Activated B cell treated with CpG ODN at 0.5 μM for 24 hours (primary cell): Measurements from ENCODE around the gene TMEM120B. TPM values are rescaled to one million over a fixed set of nuclear protein-coding genes. Genes with fewer than 3 reads are reported as not detected.
A peak's percentile ranks its signal among the peaks of the same experiment; 100 is the strongest.

ENCODE experiments used
- ATAC-seq: fragments of 200-7000 bp; cut with Tn5 transposase; one replicate; pipeline ENCODE4 v1.10.0; 2021; ENCODE audit warnings: low read depth, mild to moderate bottlenecking, moderate library complexity
- CTCF ChIA-PET: fragments of 350-600 bp; sonication (Branson Sonifier 250); formaldehyde crosslinking; loops from one replicate; lab custom pipeline; 2021; ENCODE audit warnings: antibody characterized with exemption; lab: Charles Lee
- POLR2A ChIA-PET: fragments of 350-600 bp; sonication (Branson Sonifier 250); formaldehyde crosslinking; loops from one replicate; lab custom pipeline; 2021; ENCODE audit warnings: antibody characterized with exemption; lab: Charles Lee
- DNase-seq: peaks from one replicate; pipeline ENCODE4 v3.0.0; 2022
- H3K27ac Mint-ChIP-seq: one replicate; pipeline ENCODE4 v1.8.0; 2020; ENCODE audit warnings: mixed read lengths
- H3K27me3 Mint-ChIP-seq: one replicate; pipeline ENCODE4 v1.8.0; 2021; ENCODE audit warnings: mixed read lengths
- H3K36me3 Mint-ChIP-seq: one replicate; pipeline ENCODE4 v1.8.0; 2021; ENCODE audit warnings: low read depth, mixed read lengths
- H3K4me1 Mint-ChIP-seq: one replicate; pipeline ENCODE4 v1.8.0; 2021; ENCODE audit warnings: mixed read lengths
- H3K4me3 Mint-ChIP-seq: one replicate; pipeline ENCODE4 v1.8.0; 2020; ENCODE audit warnings: mild to moderate bottlenecking, mixed read lengths
- H3K9me3 Mint-ChIP-seq: one replicate; pipeline ENCODE4 v1.8.0; 2020; ENCODE audit warnings: mixed read lengths
- intact Hi-C: fragments of 100-400 bp; cut with micrococcal nuclease; formaldehyde crosslinking; loops from one replicate; pipeline ENCODE4 v1.15.1; 2024
- total RNA-seq: library from RNA; stranded (reverse); gene quantifications from 2 replicates; pipeline ENCODE4 v1.2.3, GENCODE V29; 2022
- TF ChIP-seq, protein P1 (sequence below): fragments of 200-600 bp; IDR thresholded peaks from one replicate; pipeline ENCODE4 v1.8.0; 2022; ENCODE audit warnings: antibody characterized with exemption, mild to moderate bottlenecking

Gene TMEM120B
- total RNA-seq, 1 donor from 2014 or later: 8.3 TPM

DNA sequence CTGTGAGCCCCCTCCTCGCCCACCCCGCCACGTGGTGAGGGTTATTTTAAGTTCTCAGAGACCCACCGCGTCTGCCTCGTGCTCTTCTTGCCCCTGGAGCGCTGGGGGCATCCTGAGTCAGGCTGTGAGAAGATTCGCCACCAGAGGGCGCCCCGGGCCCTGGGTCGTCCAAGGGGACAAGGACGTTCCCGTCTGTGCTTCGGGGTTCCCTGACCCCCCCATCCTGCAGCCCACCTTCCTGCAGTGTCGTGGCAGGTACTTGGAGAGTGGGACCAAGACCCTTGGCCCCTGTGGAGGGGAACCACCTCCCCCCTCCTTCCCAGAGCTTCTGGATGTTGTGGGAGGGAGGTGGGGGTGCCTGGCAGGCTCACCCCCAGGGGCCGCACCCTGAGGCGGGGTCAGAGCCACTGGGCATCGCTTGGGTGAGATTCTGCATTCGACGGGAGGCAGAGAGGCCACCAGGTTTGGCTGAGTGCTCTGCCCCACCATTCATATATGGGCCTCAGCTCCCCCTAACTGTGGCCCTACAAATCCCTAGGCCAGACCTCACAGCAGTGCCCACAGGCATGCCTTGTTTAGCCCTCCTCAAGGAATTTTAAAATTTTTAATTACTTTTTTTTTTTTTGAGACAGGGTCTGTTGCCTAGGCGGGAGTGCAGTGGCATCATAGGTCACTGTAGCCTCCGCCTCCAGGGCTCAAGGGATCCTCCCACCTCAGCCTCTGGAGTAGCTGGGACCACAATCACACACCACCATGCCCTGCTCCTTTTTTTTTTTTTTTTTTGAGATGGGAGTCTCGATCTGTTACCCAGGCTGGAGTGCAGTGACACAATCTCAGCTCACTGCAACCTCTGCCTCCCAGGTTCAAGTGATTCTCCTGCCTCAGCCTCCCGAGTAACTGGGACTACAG lies 63.9 kb downstream of the TMEM120B start:
- POLR2A ChIA-PET: interaction anchor here (0.6 to 33.0 kb wide), 4 partner anchors 26 to 414 kb away, joined by 3 to 1155 read pairs (median 4); partner anchors contain the start of genes RHOF and SETD1B

DNA sequence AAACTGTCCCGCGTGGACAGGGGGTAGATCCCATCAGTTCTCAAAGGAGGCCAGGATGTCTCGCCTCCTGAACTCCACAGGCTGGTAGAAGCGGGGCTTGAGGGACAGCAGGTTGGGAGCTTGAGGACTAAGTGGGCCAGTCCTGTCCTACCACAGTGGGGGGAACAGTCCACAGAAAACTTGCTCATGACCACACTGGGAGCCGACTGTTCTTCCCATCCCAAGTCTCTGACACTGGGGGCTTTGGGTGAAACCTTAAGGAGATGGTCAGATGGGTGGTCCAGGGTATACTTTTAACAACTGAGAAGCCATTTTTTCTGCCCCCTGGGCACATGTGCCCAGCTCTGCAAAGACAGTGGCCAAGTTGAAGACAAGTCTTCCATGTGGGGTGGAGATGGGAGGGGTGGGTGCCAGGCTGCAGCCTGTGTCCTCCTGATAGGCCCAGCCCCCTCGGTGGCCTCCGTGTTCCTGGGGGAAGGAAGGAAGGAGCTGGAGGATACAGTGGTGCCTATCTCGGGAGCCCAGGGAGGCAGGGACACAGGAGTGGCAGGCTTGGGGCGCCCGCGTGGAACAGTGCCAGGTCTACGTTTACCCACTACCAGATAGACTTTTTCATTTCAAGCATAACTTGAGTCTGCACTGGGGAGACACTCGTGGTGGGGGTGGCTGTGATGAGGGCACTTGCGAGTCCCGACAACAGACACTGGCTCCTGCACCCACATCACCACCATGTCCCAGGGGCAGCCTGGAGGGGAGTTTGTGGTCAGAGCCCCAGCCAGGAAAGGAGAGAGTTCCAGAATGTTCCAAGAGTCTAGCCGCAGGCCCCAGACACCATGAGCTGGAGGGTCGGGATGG lies 66.2 kb downstream of the TMEM120B start:
- CTCF ChIA-PET: interaction anchor here (15.0 kb wide), 1 partner anchor 14 kb away, joined by 387 read pairs; the partner anchor contains the start of gene RHOF
- Mint-ChIP-seq H3K27ac (peak overlapping the region; percentile 50), H3K4me1 (peaks cover 49% of the 10 kb centered on the region), H3K36me3 (peaks cover 42% of the 10 kb centered on the region), H3K27me3 (no peaks in the 10 kb centered on the region), H3K4me3 (no peak overlapping the region), H3K9me3 (no peaks in the 10 kb centered on the region)
- POLR2A ChIA-PET: interaction anchor here (0.6 to 33.0 kb wide), 2 partner anchors 24 to 91 kb away, joined by 5 to 1155 read pairs; partner anchors contain the start of genes RHOF and SETD1B
- TF ChIP-seq, protein P1, sequence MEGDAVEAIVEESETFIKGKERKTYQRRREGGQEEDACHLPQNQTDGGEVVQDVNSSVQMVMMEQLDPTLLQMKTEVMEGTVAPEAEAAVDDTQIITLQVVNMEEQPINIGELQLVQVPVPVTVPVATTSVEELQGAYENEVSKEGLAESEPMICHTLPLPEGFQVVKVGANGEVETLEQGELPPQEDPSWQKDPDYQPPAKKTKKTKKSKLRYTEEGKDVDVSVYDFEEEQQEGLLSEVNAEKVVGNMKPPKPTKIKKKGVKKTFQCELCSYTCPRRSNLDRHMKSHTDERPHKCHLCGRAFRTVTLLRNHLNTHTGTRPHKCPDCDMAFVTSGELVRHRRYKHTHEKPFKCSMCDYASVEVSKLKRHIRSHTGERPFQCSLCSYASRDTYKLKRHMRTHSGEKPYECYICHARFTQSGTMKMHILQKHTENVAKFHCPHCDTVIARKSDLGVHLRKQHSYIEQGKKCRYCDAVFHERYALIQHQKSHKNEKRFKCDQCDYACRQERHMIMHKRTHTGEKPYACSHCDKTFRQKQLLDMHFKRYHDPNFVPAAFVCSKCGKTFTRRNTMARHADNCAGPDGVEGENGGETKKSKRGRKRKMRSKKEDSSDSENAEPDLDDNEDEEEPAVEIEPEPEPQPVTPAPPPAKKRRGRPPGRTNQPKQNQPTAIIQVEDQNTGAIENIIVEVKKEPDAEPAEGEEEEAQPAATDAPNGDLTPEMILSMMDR: no peak
- intact Hi-C loops: no loop called here
- ATAC-seq: no peak
- DNase-seq: no peak

More for the DNA sequence above, 63.9 kb downstream of the TMEM120B start:
- DNase-seq (peak; percentile 86), ATAC-seq (peak; percentile 68)
- CTCF ChIA-PET: interaction anchor here (0.7 to 15.0 kb wide), 6 partner anchors 11 to 82 kb away, joined by 3 to 387 read pairs (median 4); partner anchors contain the start of gene RHOF
- TF ChIP-seq, protein P1: peak; percentile 85
- H3K27me3 Mint-ChIP-seq: no peaks in the 10 kb centered on the region
- H3K4me3 Mint-ChIP-seq: no peak overlapping the region
- H3K36me3 Mint-ChIP-seq: peaks cover 29% of the 10 kb centered on the region
- intact Hi-C loops: loop anchor here (1.0 kb wide), 3 partner anchors 18 to 64 kb away; partner anchors contain the start of gene TMEM120B
- peak overlapping the region; percentile 30 for H3K27ac Mint-ChIP-seq
- no peaks in the 10 kb centered on the region for H3K9me3 Mint-ChIP-seq
- H3K4me1 Mint-ChIP-seq: peaks cover 35% of the 10 kb centered on the region

DNA sequence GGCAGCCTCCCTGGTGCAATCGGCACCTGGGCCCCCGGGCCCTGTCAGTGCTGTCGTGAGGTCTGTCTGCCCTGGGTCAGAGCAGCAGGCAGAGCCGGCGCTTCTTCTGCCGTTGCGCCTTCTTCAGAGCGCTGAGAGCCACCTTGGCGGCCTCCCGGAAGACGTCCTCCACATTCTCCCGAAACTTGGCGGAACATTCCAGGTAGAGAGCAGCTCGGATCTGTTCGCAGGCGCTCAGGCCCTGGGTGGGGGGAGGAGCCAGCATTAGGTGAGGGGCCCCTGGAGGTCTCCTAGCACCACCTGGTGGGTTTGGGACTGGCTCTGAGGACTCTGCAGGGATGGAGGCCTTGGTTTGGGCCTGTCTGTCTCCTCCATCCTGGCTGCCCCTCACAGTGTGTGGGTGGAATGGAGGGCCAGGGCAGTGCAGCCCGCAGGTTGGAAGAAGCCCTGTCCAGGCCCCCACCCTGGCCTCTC lies 66.9 kb downstream of the TMEM120B start:
- Mint-ChIP-seq H3K9me3 (no peaks in the 10 kb centered on the region), H3K36me3 (peaks cover 46% of the 10 kb centered on the region), H3K27me3 (no peaks in the 10 kb centered on the region), H3K27ac (no peak overlapping the region), H3K4me1 (peaks cover 56% of the 10 kb centered on the region), H3K4me3 (no peak overlapping the region)
- ChIA-PET CTCF (interaction anchor here (15.0 kb wide), 1 partner anchor 13 kb away, joined by 387 read pairs; the partner anchor contains the start of gene RHOF), POLR2A (interaction anchor here (33.0 kb wide), 1 partner anchor 23 kb away, joined by 1155 read pairs; the partner anchor contains the start of genes RHOF and SETD1B)
- no peak for DNase-seq
- ATAC-seq: no peak
- TF ChIP-seq, protein P1: no peak
- intact Hi-C loops: no loop called here

DNA sequence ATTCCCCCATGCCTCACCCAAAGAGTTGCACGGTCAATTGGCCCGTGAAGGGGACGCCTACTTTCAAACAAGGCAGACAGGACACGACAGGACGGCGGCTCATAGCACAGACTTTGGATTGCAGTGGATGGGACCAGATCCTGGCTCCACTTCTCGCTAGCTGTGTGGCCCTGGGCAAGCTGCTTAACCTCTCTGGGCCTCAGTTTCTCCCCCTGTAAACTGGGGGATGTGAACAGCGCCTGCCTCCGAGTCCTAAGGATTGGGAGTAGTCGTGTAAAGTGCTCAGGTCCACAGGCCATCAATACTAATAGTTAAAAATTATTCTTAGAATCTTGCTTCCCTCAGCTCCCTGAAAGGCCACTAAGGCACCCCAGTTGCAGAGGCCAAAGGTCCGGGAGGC lies 67.9 kb downstream of the TMEM120B start:
- Mint-ChIP-seq H3K4me1 (peaks cover 64% of the 10 kb centered on the region), H3K4me3 (no peak overlapping the region)
- intact Hi-C loops: no loop called here

More for the DNA sequence above, 67.9 kb downstream of the TMEM120B start:
- CTCF ChIA-PET: interaction anchor here (1.1 to 15.0 kb wide), 3 partner anchors 12 to 228 kb away, joined by 3 to 387 read pairs (median 27); partner anchors contain the start of gene RHOF
- H3K27me3 Mint-ChIP-seq: no peaks in the 10 kb centered on the region
- TF ChIP-seq, protein P1: no peak
- peaks cover 53% of the 10 kb centered on the region for H3K36me3 Mint-ChIP-seq
- no peak for DNase-seq
- no peaks in the 10 kb centered on the region for H3K9me3 Mint-ChIP-seq
- POLR2A ChIA-PET: interaction anchor here (0.5 to 33.0 kb wide), 3 partner anchors 22 to 1659 kb away, joined by 3 to 1155 read pairs (median 4); partner anchors contain the start of genes RHOF and SETD1B
- ATAC-seq: no peak
- H3K27ac Mint-ChIP-seq: peak overlapping the region; percentile 98
